GM18519 (cell line): Measurements from ENCODE around the gene CPT2.

Experiments
- ATAC-seq: cut with Tn5 transposase; IDR thresholded peaks from one replicate; pipeline ENCODE4 v1.9.1; 2021; ENCODE audit warnings: mild to moderate bottlenecking, moderate library complexity; ENCODE audit not compliant: unreplicated experiment, low FRiP score

CPT2 gene

GRCh38 chr1:53196485-53197290 is at the start of gene CPT2:
Gene CPT2 (plus strand): TSS chr1:53196824. CDS start chr1:53196944, 120 bp downstream.
- peak; percentile 90 for ATAC-seq

- ATAC-seq = no peak
Observed at GRCh38 chr1:53147174-53147573, 49.5 kb upstream of the CPT2 start.

GRCh38 chr1:53148123-53148522 is 48.5 kb upstream of the CPT2 start:
- no peak for ATAC-seq

GRCh38 chr1:53153752-53154151 is 42.9 kb upstream of the CPT2 start:
- ATAC-seq = no peak

GRCh38 chr1:53154859-53155438 is 41.7 kb upstream of the CPT2 start:
- no peak for ATAC-seq

- ATAC-seq = no peak
Observed at GRCh38 chr1:53155534-53155933, 41.1 kb upstream of the CPT2 start.

GRCh38 chr1:53155945-53156344 is 40.7 kb upstream of the CPT2 start:
- no peak for ATAC-seq

GRCh38 chr1:53156783-53157182 is 39.8 kb upstream of the CPT2 start:
- ATAC-seq = no peak

GRCh38 chr1:53158900-53159299 is 37.7 kb upstream of the CPT2 start:
- no peak for ATAC-seq

GRCh38 chr1:53160924-53161378 is 35.7 kb upstream of the CPT2 start:
- ATAC-seq = no peak

- ATAC-seq = no peak
Observed at GRCh38 chr1:53162621-53163020, 34.0 kb upstream of the CPT2 start.

GRCh38 chr1:53163291-53163768 is 33.3 kb upstream of the CPT2 start:
- no peak for ATAC-seq

- ATAC-seq = no peak
Observed at GRCh38 chr1:53165408-53165961, 31.1 kb upstream of the CPT2 start.

GRCh38 chr1:53166366-53166765 is 30.3 kb upstream of the CPT2 start:
- no peak for ATAC-seq

GRCh38 chr1:53166912-53167311 is 29.7 kb upstream of the CPT2 start:
- no peak for ATAC-seq

- no peak for ATAC-seq
Observed at GRCh38 chr1:53172426-53173128, 24.0 kb upstream of the CPT2 start.

GRCh38 chr1:53174971-53175913 is 21.4 kb upstream of the CPT2 start:
- no peak for ATAC-seq

- ATAC-seq = no peak
Observed at GRCh38 chr1:53176452-53177208, 20.0 kb upstream of the CPT2 start.

- ATAC-seq = no peak
Observed at GRCh38 chr1:53180226-53180625, 16.4 kb upstream of the CPT2 start.
